ENCODE measurements around the gene TNFAIP3.

TNFAIP3 gene

DNA sequence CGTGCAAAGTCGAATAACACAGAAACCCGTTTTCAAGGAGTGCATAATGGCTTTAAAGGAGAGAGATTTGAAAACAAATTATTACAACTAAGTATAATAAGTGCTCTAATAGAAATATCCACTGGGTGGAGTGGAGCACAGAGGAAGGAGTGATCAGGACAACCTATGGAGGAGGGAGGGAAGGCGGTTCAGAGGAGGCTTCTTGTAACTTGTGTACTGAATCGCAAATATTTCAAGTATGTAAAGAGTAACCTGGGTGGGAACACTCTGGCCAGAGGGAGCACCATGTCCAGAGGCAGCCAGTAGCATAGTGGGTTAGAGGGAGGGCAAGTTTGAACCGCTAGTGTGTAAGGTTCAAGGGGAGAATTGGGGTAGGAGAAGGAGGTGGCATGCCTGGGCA is 21.6 kb upstream of the TNFAIP3 start:
- DNase-seq: no peak

DNA sequence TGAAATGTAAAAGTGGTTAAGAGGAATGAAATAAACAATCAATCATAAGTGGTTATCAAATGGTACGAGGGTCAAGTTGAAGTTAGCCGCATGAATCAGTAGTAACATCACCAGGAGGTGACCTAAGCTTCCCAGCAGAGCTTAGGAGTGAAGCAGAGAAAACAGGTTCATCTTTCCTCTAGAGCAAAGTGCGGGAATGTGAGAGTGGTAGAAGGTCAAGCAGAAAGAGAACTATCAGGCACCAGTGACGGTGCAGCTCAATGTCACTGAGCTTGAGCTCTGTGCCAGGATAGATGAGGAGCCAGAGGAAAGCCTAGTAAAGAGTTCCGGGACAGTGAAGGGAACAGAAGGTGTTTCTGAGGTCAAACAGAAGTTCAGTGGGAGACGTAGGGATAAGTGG is 20.8 kb upstream of the TNFAIP3 start:
- DNase-seq: no peak

DNA sequence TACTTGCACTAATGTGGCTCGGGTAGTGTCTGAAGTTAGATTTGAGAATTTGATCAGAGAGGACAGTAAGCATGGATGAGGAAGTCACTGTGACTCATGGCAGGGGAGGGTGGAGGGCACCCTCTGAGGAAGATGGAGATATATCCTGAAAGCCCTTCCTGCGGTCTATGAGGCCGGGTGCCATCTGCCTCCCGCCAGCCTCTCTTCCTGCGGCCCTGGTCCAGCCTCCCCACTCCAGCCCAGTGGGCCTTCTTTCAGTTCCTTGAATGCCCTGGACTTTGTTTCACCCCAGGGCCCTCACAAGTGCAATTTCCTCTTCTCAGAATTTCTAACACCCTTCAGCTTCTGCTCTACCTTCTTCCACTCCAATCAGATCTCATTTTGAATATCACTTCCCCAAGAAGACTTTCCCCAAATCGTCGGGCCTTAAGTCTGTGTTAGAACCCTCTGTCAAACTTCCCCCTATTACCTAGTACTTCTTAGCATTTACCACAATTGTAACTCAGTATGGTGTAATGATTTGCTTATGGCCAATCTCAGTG is 20.2 kb upstream of the TNFAIP3 start:
- DNase-seq: no peak

DNA sequence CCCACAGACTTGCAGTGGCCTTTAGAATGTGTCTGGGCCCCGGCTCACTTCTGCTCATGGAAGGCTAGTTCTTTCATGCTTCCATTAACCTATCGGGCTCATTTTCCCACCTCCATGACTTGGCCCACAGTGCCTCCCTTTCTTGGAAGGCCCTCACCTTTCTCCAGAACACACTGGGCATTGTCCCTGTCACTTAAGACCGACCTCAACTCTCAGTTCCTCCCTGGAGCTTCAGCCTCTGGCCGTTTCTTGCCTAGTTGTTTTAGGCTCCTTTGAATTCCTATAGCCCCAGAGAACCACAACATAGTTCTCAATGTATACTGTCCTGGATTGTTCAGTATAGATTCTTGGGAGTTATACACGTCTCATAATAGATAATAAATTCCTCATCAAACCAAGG is 19.3 kb upstream of the TNFAIP3 start:
- DNase-seq: no peak

DNA sequence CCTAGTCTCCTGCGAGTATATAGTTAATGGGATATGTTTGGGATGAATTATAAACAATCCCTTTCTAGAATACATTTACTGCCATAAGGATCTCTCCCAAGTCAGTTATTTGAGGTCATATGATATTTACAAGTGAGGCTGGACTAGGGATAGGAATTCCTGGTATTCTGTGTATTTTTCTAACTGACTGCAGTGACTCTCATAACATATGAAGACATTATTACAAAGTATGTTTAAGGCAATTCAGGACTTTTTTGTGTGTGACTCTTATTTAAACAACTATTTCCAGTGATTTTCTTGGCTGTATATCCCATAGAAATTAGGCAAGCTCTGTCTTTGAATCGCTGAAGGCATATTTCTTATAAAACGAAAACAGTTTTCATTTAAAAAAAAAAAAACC is 18.4 kb upstream of the TNFAIP3 start:
- DNase-seq: no peak

DNA sequence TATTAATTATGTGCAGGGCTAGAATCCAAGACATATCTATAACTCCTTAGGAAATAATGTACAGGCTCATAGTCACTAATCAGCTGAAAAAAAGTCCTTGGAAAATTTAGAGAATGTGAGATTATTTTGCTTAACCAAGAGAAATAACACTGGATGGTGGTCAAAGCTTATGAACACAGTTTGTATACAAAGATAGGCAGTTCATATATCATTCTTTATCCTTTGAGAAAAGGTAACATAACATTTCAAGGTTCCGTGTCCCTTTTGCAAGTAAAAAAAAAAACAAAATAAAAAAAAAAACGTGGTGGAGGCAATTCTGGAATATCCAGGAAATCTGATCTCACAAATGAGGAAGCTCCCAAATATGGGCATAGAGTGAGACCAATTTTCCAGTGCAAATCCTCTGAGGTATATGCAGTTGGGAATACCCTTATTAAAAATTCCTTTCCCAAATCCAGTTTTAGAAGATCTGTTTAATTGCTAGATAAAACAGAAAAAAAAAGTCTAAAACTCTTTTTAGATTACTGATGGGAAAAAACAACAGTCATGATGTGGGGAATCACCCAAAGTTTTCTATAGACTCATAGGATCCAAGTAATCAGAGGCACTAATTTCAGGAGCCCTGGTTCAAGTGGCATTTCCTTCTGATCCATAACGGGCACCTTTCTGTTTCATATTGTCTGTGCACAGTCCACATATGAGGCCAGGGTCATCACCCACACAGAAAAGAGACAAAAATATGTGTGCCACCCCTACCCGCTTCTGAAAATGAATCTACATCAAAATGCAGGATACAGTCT is 17.7 kb upstream of the TNFAIP3 start:
- no peak for DNase-seq

DNA sequence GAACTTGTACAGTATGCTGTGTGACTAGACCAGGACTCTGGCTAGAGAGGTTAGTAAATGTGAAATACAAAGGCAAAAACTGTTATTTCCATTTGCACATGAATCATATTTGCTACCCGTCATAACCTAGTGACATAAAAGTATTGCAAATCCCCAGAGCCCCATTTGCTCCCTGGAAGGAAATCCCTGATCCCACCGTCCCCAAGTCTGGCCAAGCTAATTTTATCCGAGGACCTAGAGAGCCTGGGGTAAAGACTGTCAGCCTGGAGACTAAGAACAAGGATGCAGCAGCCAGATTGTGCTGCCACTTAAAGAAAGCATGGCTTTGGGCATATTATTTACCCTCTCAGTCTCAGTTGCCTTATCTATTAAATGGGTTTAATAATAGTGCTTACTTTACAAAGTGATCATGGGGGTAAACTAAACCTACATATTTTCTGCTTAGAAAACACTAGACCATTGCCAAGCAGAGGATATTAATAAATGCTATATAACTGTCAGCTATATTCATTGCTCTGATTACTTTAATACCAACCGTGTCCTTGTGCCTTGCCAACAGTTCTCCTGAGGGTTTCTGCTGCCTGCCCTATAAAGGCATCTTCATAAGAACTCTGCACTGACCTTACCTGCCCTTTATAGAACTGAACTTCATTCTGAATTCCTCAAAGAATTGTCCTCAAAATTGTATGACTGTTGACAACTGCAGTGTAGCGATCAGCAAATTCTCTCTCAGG is 16.9 kb upstream of the TNFAIP3 start:
- DNase-seq: no peak

DNA sequence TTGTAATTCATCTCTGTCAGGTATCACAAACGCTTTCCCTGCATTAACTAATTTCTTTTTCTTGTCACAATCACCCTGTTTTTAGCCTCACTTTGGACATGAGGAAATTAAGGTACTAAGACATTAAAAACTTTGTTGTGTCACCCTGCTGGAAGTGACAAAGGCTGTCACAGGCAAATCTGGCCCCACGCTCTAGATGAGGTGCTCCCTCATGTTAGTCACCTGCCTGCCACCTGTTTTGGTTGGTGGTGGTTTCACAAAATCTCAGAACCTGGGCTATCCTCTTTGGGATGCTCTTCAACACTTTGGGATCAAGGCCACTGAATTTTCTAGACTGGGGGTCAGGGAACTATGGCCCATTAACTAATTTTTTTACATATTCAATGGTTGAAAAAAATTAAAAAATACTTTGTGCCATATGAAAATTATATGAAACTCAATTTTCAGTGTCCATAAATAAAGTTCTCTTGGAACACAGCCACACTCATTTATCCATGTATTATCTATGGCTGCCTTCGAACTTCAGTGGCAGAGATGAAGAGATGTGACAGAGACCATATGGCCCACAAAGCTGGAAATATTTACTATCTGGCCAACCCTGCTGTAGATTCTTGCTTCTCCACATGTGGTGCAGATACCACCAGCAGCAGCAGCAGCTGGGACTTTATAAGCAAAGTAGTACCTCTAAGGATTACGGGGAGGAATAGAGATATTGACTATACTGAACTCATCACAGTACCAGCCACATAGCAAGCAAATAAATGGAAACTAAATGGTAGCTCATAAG is 16.1 kb upstream of the TNFAIP3 start:
- DNase-seq: no peak

DNA sequence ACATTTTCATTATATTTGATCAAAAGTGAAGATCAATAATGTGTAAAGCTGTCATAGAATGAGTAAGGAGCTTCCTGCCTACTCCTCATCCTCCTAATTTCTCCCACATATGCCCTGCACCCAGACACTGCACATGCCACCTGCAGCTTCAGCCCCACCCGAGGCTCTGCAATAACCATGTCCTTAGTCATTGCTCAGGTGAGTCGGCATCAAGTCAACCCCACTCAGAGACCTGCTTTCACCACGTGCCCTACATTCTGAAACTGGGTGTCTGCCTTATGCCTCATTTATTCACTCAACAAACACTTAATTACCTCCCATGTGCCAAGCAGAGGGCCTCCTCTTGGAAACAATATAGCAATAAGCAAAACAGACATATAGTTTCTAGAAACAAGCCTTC is 15.4 kb upstream of the TNFAIP3 start:
- no peak for DNase-seq

DNA sequence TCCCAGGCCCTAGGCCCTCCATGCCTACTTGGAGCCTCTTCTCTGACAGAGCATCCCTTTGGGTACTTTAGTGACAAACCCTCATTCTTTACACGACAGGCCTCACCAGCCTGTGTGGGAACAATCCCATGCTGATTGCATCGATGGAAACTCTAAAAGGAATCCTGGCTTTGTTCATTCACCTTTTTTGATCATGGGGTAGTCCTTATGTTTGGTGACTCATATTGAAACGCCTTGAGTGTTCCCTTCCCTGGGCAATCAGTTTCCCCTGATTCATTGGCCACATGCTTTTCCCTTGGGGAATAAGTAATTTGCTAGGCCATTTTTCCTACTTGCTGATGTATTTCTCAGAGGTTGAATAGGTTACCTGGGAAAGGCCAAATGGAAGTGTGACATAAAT is 14.7 kb upstream of the TNFAIP3 start:
- no peak for DNase-seq

DNA sequence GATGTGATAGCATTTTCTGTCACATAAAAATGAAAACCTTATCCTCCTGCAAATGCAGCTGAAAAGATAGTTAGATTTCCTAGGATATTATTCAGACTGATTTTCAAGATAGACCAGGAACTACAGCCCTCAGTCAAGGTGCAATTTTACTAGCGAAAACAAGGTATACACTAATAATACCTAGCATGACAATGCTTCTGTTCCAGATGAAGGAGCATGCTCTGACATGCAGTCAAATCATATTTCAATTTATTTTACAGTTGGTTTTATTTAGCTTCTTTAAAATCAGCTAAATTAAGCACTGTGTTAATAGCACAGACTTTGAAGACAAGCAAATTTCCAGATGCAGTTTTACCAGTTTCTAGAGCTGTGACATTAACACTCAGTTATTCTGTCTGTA is 14.2 kb upstream of the TNFAIP3 start:
- no peak for DNase-seq

DNA sequence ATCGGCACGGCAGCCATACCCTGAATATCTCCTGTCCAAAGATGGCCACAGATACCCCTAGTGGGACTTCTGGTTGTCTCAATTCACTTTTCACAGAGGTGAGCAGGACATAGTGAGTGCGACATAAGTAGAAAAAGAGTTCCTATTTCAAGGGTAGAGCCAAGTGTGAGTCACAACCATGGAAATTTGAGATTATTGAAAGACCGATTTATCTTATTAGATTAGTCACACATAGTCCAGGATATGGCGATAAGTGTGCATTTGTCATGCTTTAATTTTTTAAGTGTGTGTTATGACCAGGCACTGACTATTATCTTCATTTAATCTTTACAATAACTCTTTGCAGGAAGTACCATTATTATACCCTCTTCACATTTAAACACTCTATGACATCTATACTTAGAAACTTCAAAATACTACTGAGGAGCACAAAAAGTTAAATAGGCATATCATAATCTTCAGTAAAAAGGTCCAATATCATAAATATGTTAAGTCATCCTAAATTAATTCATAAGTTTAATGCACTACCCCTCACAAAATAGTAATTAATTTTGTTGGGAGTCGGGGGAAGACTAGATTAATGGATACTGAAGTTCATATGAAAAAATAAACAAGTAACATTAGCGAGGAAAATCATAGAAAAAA is 13.4 kb upstream of the TNFAIP3 start:
- no peak for DNase-seq

DNA sequence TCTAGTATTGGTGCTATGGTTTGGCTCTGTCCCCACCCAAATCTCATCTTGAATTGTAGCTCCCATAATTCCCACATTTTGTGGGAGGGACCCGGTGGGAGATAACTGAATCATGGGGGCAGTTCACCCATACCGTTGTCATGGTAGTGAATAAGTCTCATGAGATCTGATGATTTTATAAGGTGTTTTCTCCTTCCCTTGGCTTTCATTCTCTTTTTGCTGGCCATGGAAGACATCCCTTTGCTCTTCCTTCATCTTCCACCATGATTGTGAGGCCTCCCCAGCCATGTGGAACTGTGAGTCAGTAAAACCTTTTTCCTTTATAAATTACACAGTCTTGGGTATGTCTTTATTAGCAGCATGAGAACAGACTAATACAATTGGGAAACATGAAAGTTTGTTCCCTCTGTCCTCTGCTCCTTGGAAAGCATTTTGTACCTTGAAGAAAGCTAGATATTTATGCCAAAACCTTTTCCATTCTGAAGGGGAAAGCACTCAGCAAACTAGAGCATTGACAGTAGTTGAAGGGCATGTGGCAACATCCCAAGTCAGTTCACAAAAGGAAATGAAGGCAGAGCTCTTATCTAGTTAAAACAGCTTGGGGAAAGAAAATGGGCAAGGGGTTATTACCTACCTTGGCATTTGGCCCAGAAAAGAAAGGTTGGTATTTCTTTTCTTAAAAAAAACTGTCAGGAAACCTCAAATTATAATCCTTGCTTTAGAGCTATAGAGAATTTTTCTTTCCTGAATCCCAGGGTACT is 10.7 kb upstream of the TNFAIP3 start:
- no peak for DNase-seq

DNA sequence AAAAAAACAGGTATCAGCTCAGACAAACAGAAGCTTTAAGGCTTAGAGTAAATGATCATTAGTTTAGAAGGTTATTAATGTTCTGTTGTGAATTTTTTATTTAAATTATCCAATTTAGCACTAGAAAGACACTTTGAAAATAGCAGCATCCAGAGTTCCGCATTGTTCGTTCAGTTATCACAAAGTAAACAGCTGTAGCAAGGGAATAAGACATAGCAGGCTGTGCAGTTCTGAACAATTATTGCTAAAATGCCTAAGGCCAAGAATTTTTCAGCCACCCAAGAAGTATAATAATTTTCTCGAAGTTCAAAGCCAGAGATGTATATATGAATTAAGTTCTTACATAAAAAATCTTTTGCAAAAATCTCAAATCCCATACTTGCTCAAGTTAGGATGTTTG is 8.0 kb upstream of the TNFAIP3 start:
- no peak for DNase-seq

DNA sequence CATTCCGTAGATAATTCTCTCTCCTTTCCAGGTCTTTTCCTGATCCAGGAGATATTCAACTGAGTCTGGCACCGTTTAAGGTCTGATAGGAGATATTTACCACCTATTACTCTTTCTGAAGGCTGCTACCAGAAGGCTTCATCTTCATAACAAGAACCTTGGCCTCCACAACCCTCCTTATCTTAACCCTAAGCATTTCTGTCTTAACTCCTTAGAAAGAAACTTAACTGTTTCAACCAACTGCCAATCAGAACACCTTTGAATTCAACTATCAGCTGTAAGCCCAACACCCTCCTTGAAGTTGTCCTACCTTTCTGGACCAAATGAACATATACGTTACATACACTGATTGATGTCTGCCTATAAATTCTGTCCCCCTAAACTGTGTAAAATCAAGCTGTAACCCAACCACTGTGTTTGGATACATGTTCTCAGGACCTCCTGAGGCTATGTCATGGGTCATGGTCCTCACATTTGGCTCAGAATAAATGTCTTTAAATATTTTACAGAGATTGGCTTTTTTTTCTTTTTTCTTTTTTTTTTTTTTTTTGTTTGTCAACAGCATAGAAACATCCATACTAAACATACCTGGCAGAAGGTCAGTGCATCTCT is 6.6 kb upstream of the TNFAIP3 start:
- no peak for DNase-seq

DNA sequence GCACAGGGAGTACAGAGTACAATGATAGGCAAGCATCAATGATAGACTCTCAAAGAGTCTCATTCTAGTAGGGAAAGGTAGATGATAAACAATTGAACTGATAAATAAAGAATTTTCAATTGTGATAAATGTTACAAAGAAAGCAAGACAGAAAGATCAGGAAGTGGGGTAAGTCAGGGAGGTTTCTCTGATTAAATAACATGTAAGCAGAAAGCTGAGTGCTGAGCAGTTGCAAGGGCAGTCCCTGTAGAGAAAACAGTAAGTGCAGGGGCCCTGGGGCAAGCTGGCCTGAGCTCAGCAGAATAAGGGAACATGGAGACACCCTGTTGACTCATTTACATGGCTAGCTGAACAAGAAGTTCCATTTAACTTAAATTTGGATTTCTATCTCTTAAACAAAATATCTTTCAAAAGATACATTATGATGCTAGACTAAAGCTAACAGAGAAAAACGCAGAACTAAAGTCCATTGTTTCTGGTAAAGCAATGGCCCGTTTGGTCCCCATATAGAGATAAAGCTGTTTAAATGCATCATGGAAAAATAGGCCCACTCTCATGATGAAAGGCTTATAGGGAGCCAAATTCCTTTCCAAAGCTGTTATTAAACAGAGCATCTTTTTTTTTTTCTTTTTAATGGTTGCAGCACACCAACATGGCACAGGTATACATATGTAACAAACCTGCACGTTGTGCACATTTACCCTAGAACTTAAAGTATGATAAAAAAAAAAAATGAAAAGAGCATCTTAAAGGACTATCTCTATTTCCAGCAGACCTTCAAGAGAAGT is 5.3 kb upstream of the TNFAIP3 start:
- DNase-seq: no peak

DNA sequence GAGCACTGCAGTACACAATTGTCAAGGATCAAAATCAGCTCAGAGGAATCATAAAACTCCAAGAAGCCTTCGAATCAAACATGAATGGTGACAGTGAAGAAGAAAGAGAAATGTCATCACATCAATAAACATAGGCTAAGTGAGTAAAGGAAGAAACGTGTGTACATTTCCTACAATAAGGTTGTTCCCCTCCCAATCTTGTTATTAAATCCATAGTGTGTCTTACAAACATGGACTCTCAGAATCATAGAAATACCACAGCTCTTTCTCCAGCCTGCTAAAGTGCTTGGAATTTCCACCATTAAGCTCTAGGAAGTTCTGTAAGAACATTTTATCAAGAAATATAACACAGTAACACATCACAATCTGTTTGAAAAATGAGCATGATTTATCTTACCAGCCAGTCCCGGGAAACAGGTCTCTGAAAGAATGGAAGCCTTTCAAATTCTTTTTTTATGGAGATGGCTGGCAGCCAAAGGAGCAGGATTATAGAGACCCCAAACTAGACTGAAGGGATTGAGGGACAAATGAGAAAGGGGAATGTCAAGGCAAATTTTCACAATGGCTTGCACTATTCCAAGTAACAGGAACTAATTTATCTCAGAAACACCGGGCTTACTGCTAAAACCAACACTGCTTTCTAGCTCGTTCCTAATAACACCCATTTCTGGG is 4.5 kb upstream of the TNFAIP3 start:
- no peak for DNase-seq

DNA sequence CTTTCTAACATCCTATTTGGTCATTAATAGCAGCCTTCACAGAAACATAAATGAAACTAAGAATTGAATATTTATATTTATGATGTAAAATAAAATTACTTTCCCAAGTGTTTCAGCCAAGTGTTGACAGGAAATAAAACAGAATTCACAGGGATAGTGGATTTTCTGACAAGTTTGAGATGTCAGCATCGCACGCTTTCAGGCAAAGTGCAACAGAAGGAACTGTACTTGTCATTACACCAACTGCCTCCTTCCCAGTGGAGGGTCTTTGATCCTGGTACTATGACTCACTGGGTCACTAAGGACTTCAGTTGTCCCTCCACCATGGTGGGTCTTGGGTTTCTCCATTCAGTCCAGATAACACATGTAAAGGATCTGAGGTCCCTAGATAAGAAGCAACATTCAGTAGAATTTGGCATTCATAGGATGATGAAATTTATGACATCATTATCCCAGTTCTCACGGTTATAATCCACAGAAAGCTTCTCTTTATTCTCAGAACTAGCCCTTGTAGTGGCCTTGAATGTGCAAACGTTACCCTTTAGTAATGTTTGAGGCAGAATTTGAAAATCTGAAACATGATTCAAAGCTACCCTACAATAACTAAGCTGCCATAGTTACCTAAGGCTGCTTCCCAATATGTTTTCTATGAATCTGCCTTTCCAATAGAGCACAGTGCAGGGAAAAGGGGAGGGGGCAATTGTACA is 3.8 kb upstream of the TNFAIP3 start:
- no peak for DNase-seq

DNA sequence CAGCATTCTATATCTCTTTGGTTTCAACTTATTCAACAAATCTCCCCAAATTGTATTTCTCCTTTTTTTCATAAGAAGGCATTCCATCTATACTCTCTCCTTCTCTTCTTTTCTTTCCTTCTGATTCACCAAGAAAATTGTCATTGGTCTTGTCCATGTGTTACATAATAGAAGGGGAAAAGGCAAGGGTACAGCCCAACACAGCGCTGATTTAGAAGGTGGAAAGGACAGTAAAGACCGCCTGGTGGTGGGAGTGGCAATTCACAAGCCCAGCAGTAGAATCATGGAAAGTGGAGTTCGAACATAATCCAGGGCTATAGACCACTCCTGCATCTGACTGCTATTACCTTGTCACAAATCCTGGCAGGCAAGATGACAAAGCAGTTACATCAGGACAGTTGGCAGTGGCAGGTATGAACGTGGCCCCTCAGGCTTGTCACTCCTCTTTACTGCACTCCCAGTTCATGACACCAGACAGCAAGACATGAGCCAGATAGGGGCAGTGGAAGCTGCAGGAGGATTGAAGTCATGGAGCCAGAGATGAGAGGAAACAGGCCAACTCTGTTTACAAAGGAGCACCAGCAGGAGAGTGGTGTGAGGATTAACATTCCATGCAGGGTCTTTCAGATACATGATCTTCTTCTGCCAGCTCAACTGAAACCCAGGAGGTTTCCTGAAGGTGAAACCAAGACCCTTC is 2.1 kb upstream of the TNFAIP3 start:
- DNase-seq: no peak
